Middle frontal gyrus (tissue), 1 donor: Measurements from ENCODE around the gene GRK6.

Experiments
- DNase-seq: peaks from one replicate; pipeline ENCODE4 v3.0.0-alpha.2; 2015; ENCODE audit warnings: low spot score; ENCODE audit errors: extremely low spot score

GRK6 gene

GRCh38 chr5:177452688-177453638 lies 26.5 kb downstream of the GRK6 start:
- no peak for DNase-seq

GRCh38 chr5:177453852-177454396 lies 27.4 kb downstream of the GRK6 start:
- no peak for DNase-seq

- peak; percentile 77 for DNase-seq
These were observed 28.0 kb downstream of the GRK6 start for GRCh38 chr5:177454397-177455035.

- DNase-seq, result no peak
These were observed 28.7 kb downstream of the GRK6 start for GRCh38 chr5:177455036-177455660.

GRCh38 chr5:177455661-177456590 lies 29.4 kb downstream of the GRK6 start:
- no peak for DNase-seq

- no peak for DNase-seq
These were observed 30.1 kb downstream of the GRK6 start for GRCh38 chr5:177456591-177456964.

GRCh38 chr5:177456976-177457851 lies 30.7 kb downstream of the GRK6 start:
- peak; percentile 84 for DNase-seq

- no peak for DNase-seq
These were observed 31.6 kb downstream of the GRK6 start for GRCh38 chr5:177457852-177458681.

GRCh38 chr5:177458912-177459350 lies 32.5 kb downstream of the GRK6 start:
- DNase-seq, result no peak

GRCh38 chr5:177459357-177459756 lies 32.9 kb downstream of the GRK6 start:
- no peak for DNase-seq

- DNase-seq, result no peak
These were observed 33.5 kb downstream of the GRK6 start for GRCh38 chr5:177459819-177460628.

GRCh38 chr5:177462021-177462670 lies 35.7 kb downstream of the GRK6 start:
- DNase-seq, result no peak

GRCh38 chr5:177465044-177465443 lies 38.6 kb downstream of the GRK6 start:
- no peak for DNase-seq

GRCh38 chr5:177466861-177467260 lies 40.4 kb downstream of the GRK6 start:
- no peak for DNase-seq

GRCh38 chr5:177467436-177467835 lies 41.0 kb downstream of the GRK6 start:
- no peak for DNase-seq

GRCh38 chr5:177468329-177468684 lies 41.8 kb downstream of the GRK6 start:
- no peak for DNase-seq
